Skeletal muscle cell (primary cell): ENCODE data around the gene WTAP.
"Not testable (repeated sequence)": the region's sequence is repeated elsewhere in the genome, so short reads cannot be mapped to it uniquely, and the experiment has no call there.

ENCODE experiments used
- DNase-seq: peaks from one replicate; pipeline ENCODE4 v3.0.0-alpha.2; 2010; ENCODE audit warnings: low read depth
- H3K4me3 ChIP-seq: 2 replicates; pipeline ENCODE4 v1.5.1; 2011; ENCODE audit warnings: low read depth, mild to moderate bottlenecking, control low read depth, low read length, moderate library complexity

The WTAP gene

DNA sequence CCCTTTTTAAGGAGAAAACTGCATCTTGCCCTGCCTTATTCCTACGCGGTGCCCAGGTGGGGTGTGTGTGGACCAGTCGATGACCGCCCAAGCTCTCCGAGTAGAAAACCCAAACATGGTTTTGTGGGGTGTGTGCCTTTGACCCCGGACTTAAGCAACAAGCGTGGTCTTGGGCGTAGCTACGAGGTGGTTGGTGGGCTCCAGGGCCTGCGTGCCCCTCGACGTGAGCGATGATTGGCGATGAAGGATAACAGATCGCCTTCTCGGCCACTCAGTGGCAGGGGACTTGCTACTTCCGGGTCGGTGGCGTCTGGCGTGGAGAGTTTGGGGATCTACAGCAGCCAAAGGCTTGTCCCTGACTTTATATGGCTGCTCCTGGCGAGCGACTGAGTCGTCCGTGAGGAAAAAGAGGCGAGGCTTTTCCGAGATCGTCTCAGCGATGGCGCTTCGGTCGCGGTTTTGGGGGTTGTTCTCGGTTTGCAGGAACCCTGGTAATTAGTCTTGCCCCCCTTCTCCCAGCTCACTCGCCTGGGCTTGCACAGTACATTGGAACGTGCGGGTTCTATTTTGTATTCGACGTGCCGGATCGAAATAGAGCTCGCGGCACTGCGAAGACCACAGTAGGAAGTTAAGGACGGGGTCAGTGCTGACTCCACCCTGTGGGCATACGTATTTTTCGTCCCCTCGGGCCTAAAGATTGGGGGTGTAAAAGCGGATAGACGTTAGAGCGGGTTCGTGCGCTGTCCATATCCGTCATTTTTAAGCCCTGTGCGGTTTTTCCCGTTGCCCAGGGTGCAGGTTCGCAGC, 63.0 kb downstream of the WTAP start, which contains the start of gene MRPL18:
TSS of gene MRPL18 (plus strand) at position 319 of the 807 bp plus-strand sequence. CDS start at position 440, 121 bp downstream.
- H3K4me3 ChIP-seq: peak within 1 kb of the TSS; percentile 90
- peak; percentile 95 for DNase-seq

DNA sequence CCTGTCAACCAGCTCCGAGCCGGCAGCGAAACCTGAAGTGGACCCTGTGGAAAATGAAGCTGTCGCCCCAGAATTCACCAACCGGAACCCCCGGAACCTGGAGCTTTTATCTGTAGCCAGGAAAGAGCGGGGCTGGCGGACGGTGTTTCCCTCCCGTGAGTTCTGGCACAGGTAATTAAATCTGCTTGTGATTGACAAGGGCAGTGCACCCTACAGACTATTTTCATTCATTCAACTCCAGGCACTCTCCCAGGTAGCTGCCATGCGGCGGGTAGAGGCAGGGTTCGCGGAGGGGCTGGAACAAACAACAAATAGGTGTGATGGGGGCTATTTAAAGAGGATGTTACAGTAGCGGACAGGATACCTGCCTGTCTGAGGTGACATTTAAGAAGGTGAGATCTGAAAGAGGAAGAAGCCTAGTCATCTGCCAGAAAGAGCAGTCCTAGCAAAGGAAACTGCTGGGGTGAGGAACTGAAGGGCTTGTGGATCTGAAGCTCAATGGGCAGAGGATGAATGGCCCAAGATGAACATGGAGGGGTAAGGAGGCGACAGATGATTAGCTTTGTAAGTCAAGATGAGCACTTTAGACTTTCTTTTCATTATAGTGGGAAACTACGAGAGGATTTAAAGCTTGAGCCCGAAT, 63.8 kb downstream of the WTAP start:
- peak overlapping the region; percentile 90 for H3K4me3 ChIP-seq
- DNase-seq: no peak

GRCh38 chr6:159794976-159795375, 67.7 kb downstream of the WTAP start:
- not testable (repeated sequence) for DNase-seq, H3K4me3 ChIP-seq

DNA sequence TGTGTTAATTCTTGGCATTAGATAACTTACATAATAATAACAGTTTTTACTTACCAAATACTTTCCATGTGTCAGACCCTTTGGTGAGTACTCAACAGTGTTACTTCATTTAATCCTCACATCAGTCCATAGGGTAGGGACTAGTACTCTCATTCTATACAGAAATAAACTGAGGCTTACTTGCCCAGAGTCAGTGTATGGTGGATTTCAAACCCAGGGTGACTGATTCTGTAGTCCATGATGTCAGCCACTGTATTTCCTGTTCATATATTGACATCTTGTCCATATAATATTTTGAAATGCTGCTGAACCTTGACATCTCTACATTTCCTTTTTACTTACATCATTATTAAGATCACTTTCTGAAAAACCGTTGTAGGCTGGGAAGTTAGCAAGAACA, 70.2 kb downstream of the WTAP start:
- no peak for DNase-seq
- H3K4me3 ChIP-seq: no peak overlapping the region

- H3K4me3 ChIP-seq: no peak within 1 kb of the TSS
Measured at GRCh38 chr6:159800141-159800865, 73.0 kb downstream of the WTAP start, which contains the start of gene PNLDC1. Gene PNLDC1, plus strand, starts transcription at chr6:159800276. Its CDS starts 32 bp downstream, at chr6:159800308.

DNA sequence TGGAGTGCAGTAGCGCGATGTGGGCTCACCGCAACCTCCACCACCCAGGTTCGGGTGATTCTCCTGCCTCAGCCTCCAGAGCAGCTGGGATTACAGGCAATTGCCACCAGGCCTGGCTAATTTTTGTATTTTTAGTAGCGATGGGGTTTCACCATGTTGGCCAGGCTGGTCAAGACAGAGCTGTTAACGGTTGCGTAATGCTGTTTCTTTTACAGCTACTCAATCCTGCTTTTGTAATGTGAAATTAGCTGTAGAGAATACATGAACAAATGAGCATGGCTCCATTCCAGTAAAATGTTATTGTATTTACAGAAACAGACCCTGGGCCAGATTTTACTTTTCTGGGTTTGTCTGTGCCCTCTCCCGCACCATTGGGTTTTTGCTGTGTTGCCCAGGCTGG, 74.6 kb downstream of the WTAP start:
- no peak overlapping the region for H3K4me3 ChIP-seq
- DNase-seq: no peak

More at GRCh38 chr6:159800141-159800865, 73.0 kb downstream of the WTAP start, which contains the start of gene PNLDC1:
- no peak for DNase-seq

- DNase-seq: no peak
- no peak overlapping the region for H3K4me3 ChIP-seq
Measured at GRCh38 chr6:159804504-159804903, 77.2 kb downstream of the WTAP start.

GRCh38 chr6:159805440-159806020, 78.2 kb downstream of the WTAP start:
- no peak overlapping the region for H3K4me3 ChIP-seq
- DNase-seq: no peak
